ENCODE results near the gene PCMTD2.

- TF ChIP-seq CTCF (IDR thresholded peaks at IDR 0.05; ENCODE audit: insufficient read depth, low read length, poor library complexity, severe bottlenecking) (no peak), EZH2phosphoT487 (conservative IDR thresholded peaks at IDR 0.05; ENCODE audit: low read length) (no peak)
Observed at GRCh38 chr20:64214952-64215351, 40.6 kb upstream of the PCMTD2 start.
